Immature natural killer cell (primary cell): ENCODE data around the gene SALL2. TPM values are rescaled to one million over a fixed set of nuclear protein-coding genes. Genes with fewer than 3 reads are reported as not detected.

ENCODE experiments used
- DNase-seq, 3 donors: peaks; one replicate each; pipeline ENCODE4 v3.0.0; 2022; ENCODE audit warnings: mixed read lengths in 1 of 3
- H3K27ac Mint-ChIP-seq, 6 donors: one replicate each; pipeline ENCODE4 v1.8.0; 2020; ENCODE audit warnings: mixed read lengths in 6 of 6, mild to moderate bottlenecking in 5 of 6, inconsistent platforms in 4 of 6, moderate library complexity in 3 of 6
- H3K27me3 Mint-ChIP-seq, 3 donors: one replicate each; pipeline ENCODE4 v1.8.0; 2020 to 2021; ENCODE audit warnings: low read depth in 3 of 3, mild to moderate bottlenecking in 3 of 3, mixed read lengths in 3 of 3, moderate library complexity in 3 of 3, inconsistent platforms in 1 of 3
- H3K36me3 Mint-ChIP-seq, 3 donors: one replicate each; pipeline ENCODE4 v1.8.0; 2020; ENCODE audit warnings: mixed read lengths in 3 of 3, inconsistent platforms in 2 of 3, mild to moderate bottlenecking in 2 of 3
- H3K4me1 Mint-ChIP-seq, 2 donors: one replicate each; pipeline ENCODE4 v1.8.0; 2020; ENCODE audit warnings: inconsistent platforms in 2 of 2, mild to moderate bottlenecking in 2 of 2, mixed read lengths in 2 of 2, moderate library complexity in 1 of 2
- H3K4me3 Mint-ChIP-seq, 5 donors: one replicate each; pipeline ENCODE4 v1.8.0; 2020; ENCODE audit warnings: mild to moderate bottlenecking in 5 of 5, mixed read lengths in 5 of 5, inconsistent platforms in 3 of 5, moderate library complexity in 3 of 5
- H3K9me3 Mint-ChIP-seq, 6 donors: one replicate each; pipeline ENCODE4 v1.8.0; 2020; ENCODE audit warnings: mild to moderate bottlenecking in 6 of 6, mixed read lengths in 6 of 6, inconsistent platforms in 4 of 6, moderate library complexity in 3 of 6
- polyA plus RNA-seq, 3 donors: library from polyadenylated mRNA; unstranded; fragments of 300-500 nt; fragmentation: Illumina TruSeq; gene quantifications; one replicate each; pipeline ENCODE4 v1.2.3, GENCODE V29; 2021

SALL2 gene
- polyA plus RNA-seq, 3 donors from 2014 or later = 0.80 to 1.6 (median 1.2) TPM

DNA sequence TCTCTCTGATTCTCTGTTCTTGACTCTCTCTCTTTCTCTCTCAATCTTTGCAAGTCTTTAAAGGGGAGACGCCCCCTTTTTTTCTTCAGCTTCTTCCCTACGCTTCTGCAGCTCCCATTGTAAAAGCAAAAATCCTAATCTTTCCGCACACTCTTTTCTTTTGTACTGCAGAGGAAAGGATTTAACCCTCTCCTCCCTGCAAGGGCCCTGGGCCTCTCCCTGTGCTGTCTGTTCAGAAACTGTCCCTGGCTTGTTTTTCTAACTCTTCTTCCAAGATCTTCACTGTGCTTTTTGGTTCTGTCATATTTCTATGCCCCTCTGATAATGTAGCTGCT lies 10.9 kb upstream of the SALL2 start:
- Mint-ChIP-seq H3K4me3 (no peak overlapping the region), H3K27me3 (peaks cover 4 to 22% (median 16%) of the 10 kb centered on the region in 3 donors), H3K9me3 (peaks cover 0 to 4% (median 0%) of the 10 kb centered on the region in 6 donors), H3K36me3 (peaks cover 0 to 4% (median 0%) of the 10 kb centered on the region in 3 donors), H3K27ac (peak overlapping the region in 1 of 6 donors; percentile 7), H3K4me1 (peaks cover 0 to 14% of the 10 kb centered on the region in 2 donors)
- DNase-seq = no peak

DNA sequence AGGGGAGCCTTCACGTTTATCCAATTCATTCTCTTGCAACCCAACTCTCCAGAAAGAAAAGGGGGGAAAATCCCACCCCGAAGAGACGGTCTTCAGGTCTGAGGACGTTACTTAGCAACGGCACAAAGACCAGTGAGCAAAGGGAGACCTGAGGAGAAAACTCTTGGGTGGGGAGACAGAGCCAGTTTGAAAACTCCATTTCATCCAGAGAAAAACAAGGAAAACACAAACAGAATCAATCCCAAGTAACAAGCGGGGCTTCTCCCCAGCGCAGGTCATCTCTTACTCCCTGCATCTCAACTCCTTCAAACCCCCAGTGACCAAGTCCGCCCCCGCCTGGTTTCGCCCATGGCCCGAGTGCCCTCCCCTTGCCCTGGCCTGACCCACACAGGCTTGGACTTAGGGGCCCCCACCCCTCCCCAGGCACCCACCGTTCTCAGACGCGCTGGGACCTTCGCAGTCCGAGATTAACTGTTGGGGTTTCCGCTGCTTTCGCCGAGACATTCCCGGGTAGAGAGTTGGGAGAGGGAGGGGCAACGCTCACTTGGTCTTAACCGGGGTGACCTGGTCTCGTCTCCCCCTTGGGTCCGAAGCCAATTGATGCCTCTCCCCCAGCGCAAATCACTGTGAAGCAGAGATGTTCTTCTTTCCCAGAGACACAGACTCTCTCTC lies 10.4 kb upstream of the SALL2 start:
- Mint-ChIP-seq H3K36me3 (peaks cover 0 to 4% (median 0%) of the 10 kb centered on the region in 3 donors), H3K4me1 (peaks cover 0 to 14% of the 10 kb centered on the region in 2 donors), H3K9me3 (peaks cover 0 to 4% (median 0%) of the 10 kb centered on the region in 6 donors), H3K4me3 (no peak overlapping the region), H3K27me3 (peaks cover 4 to 22% (median 18%) of the 10 kb centered on the region in 3 donors), H3K27ac (peak overlapping the region in 1 of 6 donors; percentile 7)
- no peak for DNase-seq

DNA sequence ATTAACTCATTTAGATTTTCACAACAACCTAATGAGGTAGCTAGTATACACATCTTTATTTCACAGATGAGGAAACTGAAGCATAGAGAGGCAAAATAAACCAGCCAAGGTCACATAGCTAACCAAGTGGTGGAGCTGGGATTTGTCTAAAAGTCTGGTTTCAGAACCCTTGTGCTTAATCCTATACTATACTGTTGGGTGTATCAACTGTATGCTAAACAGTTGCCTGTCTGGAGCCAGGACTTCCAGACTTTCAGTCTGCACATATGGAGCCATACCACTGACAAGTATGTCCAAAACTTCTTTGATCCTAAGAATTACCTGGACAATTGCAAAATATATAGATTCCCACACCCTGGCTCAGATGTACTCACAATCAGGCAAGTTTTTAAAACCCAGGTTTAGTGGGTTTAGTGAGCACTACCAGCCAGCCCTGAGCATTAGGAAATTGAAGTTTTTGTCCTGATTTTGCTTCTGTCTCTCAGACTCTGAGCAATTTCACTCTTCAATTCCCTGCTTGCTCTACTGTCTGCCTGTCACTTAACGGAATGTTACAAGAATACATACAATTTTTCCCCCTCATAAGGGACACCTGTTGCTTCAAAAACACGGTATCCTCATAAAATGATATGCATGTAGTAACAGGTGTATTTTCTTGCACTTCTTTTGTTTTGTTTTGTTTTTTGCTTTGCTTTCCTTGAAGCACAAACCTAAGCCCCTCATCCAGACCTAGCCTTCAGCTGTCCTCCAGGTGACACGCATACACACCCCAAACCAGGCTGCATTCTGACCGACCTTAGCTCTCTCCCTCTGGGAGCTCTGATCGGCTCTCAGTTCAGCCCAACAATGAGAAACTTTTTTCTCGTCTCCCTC lies 9.6 kb upstream of the SALL2 start:
- peaks cover 0 to 4% (median 0%) of the 10 kb centered on the region in 6 donors for H3K9me3 Mint-ChIP-seq
- no peak overlapping the region for H3K4me3 Mint-ChIP-seq
- DNase-seq = no peak
- H3K27ac Mint-ChIP-seq = no peak overlapping the region
- peaks cover 0 to 4% (median 0%) of the 10 kb centered on the region in 3 donors for H3K36me3 Mint-ChIP-seq
- H3K4me1 Mint-ChIP-seq = peaks cover 0 to 14% of the 10 kb centered on the region in 2 donors
- H3K27me3 Mint-ChIP-seq = peaks cover 4 to 24% (median 18%) of the 10 kb centered on the region in 3 donors

DNA sequence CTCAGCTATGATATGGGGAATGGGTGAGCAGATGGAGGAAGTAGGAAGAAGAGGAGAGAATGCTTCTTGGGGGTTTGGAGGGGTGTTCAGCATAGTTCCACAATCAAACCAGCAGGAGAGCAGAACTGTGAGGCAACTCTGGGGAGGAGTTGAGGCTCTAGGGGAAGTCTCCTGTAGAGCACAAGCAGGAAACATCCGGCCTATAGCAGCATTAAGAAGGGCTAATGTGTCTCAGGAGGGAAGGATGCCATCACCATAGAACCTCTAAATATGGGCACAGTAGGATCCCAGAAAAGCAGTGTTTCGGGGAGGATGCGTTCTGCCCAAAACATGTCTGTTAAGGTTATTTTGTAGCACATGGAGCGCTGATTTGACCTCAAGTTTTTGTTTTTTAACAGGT lies 8.4 kb upstream of the SALL2 start:
- peaks cover 0 to 14% of the 10 kb centered on the region in 2 donors for H3K4me1 Mint-ChIP-seq
- no peak overlapping the region for H3K27ac Mint-ChIP-seq

DNA sequence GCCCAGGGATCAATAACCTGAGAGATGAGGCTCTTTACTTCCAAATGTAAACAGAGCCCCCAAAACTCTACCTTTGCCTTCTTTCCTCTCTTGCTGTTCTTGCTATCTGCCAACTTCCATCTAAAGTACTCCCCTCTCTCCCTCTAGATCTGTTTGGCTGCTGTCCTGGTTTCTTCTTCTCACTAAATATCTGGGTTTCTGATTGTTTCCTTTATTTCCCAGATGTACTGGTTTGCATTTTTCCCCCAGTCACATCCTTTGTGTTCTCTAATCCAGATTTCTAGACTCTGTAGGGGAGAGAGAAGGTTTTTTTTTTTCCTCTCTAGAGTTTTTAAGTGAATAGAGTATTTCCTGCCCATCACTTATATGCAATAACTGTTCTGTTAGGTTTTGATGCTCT lies 7.1 kb upstream of the SALL2 start:
- H3K27ac Mint-ChIP-seq = no peak overlapping the region
- peaks cover 4 to 19% (median 17%) of the 10 kb centered on the region in 3 donors for H3K27me3 Mint-ChIP-seq
- DNase-seq = no peak
- H3K4me3 Mint-ChIP-seq = no peak overlapping the region
- H3K9me3 Mint-ChIP-seq = peaks cover 0 to 4% (median 0%) of the 10 kb centered on the region in 6 donors
- H3K4me1 Mint-ChIP-seq = peaks cover 0 to 14% of the 10 kb centered on the region in 2 donors
- peaks cover 0 to 4% (median 0%) of the 10 kb centered on the region in 3 donors for H3K36me3 Mint-ChIP-seq

More for the DNA sequence above, 8.4 kb upstream of the SALL2 start:
- Mint-ChIP-seq H3K9me3 (peaks cover 0 to 4% (median 0%) of the 10 kb centered on the region in 6 donors), H3K27me3 (peaks cover 4 to 28% (median 18%) of the 10 kb centered on the region in 3 donors), H3K4me3 (no peak overlapping the region), H3K36me3 (peaks cover 0 to 4% (median 0%) of the 10 kb centered on the region in 3 donors)
- DNase-seq = no peak

DNA sequence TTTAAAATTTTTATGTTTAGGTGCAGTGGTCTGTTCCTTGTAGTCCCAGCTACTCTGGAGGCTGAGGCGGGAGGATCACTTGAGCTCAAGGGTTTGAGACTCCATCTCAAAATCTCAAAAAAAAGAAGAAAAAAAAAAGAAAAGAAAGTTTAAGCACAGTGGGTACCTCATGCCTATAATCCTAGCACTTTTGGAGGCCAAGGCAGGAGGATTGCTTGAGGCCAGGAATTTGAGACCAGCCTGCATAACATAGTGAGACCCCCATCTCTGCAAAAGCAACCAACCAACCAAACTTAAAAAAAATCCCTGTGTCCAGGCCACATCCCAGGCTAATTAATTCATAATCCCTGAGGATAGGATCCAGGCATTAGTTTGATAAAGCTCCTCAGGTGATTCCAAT lies 3.4 kb upstream of the SALL2 start:
- H3K27ac Mint-ChIP-seq = no peak overlapping the region
- no peak overlapping the region for H3K4me3 Mint-ChIP-seq
- H3K27me3 Mint-ChIP-seq = peaks cover 1 to 12% (median 4%) of the 10 kb centered on the region in 3 donors
- no peaks in the 10 kb centered on the region for H3K36me3 Mint-ChIP-seq
- peaks cover 11 to 15% of the 10 kb centered on the region in 2 donors for H3K4me1 Mint-ChIP-seq
- no peak for DNase-seq
- peaks cover 0 to 2% (median 0%) of the 10 kb centered on the region in 6 donors for H3K9me3 Mint-ChIP-seq

DNA sequence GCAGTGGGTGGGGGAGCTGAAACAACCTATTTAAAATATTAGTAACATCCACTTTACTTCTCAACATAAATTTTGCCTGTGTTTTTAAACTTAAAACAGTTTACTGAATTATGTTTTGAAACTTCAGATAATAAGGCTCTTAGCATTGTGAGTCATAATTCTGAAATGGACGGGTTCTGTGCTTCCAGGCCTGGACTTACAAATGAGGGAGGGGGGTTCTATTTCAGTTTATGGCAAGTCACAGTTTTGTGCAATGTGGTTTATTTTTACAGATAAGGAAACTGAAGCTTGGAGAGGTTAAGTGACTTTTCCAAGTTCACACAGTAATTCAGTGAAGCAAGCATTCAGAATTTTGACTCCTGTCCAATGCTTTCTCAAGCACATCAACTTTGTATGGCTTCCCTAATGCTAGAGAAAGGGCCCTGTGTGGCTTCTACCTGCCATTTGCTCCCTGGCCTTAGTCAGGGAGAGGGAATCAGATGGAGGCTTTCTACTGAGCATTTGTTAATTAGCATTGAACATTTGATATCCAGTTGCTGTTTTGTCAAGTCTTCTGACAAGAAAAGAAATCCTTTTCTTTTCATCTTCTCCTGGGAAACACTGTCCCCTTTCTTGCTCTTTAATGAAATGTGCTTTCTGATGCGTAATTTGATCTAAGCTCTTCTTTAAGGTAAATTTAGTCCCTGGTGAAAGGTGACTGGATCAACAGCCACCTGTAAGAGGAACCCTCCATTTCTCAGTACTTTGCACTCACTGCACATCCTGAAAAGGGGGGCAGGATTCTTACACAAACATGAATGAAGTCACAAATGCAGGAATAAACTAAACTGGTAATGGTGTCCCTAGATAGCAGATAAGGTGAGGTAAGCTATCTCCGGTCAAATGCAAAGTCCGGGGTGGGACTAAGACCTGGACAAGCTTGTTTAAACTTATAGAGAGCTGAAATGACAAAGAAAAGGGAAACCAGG lies 2.5 kb upstream of the SALL2 start:
- peaks cover 0 to 2% (median 0%) of the 10 kb centered on the region in 6 donors for H3K9me3 Mint-ChIP-seq
- H3K36me3 Mint-ChIP-seq = no peaks in the 10 kb centered on the region
- peak overlapping the region in 1 of 5 donors; percentile 14 for H3K4me3 Mint-ChIP-seq
- H3K27me3 Mint-ChIP-seq = peaks cover 1 to 8% (median 3%) of the 10 kb centered on the region in 3 donors
- no peak for DNase-seq
- no peak overlapping the region for H3K27ac Mint-ChIP-seq
- H3K4me1 Mint-ChIP-seq = peaks cover 11 to 15% of the 10 kb centered on the region in 2 donors

DNA sequence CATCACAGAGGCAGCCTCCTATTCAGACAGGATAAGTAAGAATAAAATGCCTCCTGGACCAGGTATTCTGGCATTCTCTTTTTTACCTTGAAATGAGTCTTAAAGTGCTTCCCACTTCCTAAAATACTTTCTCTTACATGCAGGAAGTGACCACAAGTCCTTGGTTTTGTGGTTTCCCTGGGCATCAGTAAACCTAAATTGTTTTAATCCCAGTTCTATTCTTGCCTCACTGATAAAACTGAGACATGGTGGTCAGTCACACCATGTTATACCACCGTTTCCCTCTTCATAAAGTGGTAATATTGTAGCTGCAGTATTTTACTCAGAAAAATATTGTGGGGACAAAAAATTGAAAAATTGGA lies 1.2 kb upstream of the SALL2 start:
- peaks cover 1 to 8% (median 2%) of the 10 kb centered on the region in 3 donors for H3K27me3 Mint-ChIP-seq
- peak overlapping the region in 1 of 6 donors; percentile 19 for H3K27ac Mint-ChIP-seq
- H3K9me3 Mint-ChIP-seq = no peaks in the 10 kb centered on the region
- no peak for DNase-seq
- H3K36me3 Mint-ChIP-seq = peaks cover 0 to 3% (median 0%) of the 10 kb centered on the region in 3 donors
- peaks cover 11 to 15% of the 10 kb centered on the region in 2 donors for H3K4me1 Mint-ChIP-seq
- H3K4me3 Mint-ChIP-seq = peak overlapping the region; percentile 79 to 91 (median 83)

DNA sequence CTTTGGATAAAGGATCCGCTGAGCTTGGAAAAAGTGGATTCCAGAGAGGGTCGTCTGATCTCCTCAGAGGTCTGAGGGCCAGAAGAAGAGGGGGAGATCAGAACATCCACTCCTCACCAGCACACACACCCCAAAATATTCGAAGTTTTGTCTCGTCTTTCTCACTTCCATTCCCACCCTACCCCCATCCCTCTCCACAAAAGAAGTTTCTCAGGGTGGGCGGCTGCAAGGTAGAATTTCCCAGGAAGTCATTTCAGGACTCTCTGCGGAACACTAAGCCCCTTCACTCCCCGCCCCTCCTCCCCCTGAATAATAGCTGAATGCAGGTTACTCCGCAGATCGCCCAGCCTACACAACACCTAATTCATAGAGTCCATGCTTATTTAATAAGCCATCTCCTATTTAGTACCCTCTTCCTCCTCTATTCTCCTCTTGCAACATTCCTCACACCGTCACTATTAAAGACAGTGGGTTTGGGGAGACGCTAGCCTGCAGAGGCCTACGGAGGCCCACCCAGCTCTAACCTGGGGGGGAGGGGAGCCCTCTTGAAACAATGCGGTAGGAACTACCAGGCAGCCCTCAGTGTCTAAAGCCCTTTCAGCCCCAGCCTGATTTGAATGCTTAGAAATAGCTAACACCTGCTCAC lies 649 bp upstream of the SALL2 start:
- Mint-ChIP-seq H3K4me3 (peak overlapping the region; percentile 79 to 91 (median 83)), H3K36me3 (peaks cover 0 to 3% (median 0%) of the 10 kb centered on the region in 3 donors), H3K9me3 (no peaks in the 10 kb centered on the region), H3K27ac (peak overlapping the region in 4 of 6 donors; percentile 19 to 81 (median 52)), H3K27me3 (peaks cover 0 to 8% (median 1%) of the 10 kb centered on the region in 3 donors), H3K4me1 (peaks cover 11 to 15% of the 10 kb centered on the region in 2 donors)
- no peak for DNase-seq

DNA sequence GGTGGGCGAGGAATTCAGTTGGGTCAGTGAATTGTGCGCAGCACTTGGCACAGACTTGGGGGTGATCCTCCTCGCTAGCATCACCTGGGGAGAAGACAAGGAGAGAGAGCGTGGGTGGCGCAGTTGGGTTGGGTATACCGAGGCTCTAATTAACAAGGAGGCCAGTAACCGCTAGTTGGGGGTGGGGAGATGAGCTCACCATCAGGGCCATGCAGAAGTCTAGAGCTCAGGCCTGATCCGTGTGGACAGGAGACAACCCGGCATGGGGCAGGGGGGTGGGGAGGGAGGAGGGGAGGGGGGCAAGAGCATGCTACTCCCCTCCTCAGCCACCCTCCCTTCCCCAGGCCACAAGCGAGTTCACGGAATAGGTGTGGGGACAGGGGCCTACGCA lies 580 bp downstream of the SALL2 start:
- no peak for DNase-seq
- H3K27me3 Mint-ChIP-seq = peaks cover 0 to 7% (median 1%) of the 10 kb centered on the region in 3 donors
- peak overlapping the region in 3 of 6 donors; percentile 43 to 64 (median 59) for H3K27ac Mint-ChIP-seq
- peak overlapping the region; percentile 79 to 91 (median 83) for H3K4me3 Mint-ChIP-seq
- peaks cover 0 to 3% (median 0%) of the 10 kb centered on the region in 3 donors for H3K36me3 Mint-ChIP-seq
- H3K9me3 Mint-ChIP-seq = no peaks in the 10 kb centered on the region
- H3K4me1 Mint-ChIP-seq = peaks cover 11 to 15% of the 10 kb centered on the region in 2 donors

DNA sequence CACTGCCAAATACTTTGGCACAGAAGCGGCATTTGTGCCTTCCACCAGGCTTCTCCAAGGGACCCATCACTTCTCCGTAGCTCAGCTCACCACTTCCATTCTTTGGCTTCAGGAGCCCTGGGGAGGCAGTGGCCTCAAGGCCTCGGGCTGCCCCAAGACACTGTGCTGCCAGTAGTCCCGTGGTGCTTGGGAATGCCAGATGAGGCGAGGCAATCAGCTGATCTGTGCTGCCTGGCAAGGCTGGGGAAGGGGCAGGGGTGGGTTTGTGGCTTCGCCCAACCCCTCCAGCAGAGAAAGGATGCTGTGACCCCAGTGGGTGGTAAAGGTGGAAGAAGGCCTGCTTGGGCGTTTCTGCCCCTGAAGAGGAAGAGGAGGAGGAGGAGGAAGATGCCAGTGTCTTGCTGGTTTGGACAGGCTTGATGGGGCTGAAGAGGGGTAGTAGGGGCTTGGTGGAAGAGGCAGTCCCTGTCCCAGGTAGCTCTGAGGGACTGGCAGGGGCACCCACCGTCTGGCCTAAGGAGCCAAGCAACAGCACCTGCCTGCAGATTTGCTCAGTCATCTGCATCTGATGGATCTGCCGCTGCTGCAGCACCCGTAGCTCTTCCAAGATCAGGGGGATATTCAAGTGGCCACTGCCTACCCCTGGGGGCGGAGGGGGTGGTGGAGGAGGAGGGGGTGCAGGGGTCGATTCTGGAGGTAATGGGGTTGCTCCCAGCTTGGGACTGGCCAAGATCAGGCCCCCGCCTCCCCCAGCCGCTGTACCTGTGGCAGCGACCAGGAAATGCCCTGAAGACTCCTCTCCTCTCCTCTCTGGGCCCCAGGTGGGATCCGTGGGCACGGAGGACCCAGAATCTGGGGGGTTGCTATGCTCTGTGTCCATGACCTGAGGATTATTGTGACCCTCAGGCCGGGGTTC lies 1.3 kb downstream of the SALL2 start:
- Mint-ChIP-seq H3K27ac (peak overlapping the region in 2 of 6 donors; percentile 8 to 59), H3K36me3 (peaks cover 0 to 3% (median 0%) of the 10 kb centered on the region in 3 donors), H3K9me3 (no peaks in the 10 kb centered on the region), H3K4me3 (peak overlapping the region; percentile 79 to 91 (median 83)), H3K27me3 (peaks cover 0 to 6% (median 1%) of the 10 kb centered on the region in 3 donors), H3K4me1 (peaks cover 11 to 15% of the 10 kb centered on the region in 2 donors)
- no peak for DNase-seq

DNA sequence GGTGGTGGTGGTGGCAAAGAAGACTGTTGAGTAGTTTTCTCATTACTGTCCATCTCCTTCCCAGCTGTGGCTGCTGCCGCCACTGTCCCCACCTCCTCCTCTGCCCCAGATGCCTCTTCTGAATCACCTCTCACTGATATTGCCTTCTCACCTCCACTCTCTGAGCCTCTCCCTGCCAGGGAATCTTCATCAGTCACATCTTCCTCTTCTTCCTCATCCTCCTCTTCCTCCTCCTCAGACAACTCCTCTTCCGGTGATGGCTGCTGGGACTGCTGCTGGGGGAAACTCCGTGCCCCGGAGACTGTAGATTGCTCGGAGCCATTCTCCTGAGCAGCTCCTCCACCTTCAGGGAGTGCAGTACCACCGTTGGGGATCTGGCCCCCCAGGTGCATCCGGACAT lies 2.9 kb downstream of the SALL2 start:
- peaks cover 0 to 3% (median 0%) of the 10 kb centered on the region in 3 donors for H3K36me3 Mint-ChIP-seq
- H3K4me3 Mint-ChIP-seq = no peak overlapping the region
- DNase-seq = no peak
- peaks cover 0 to 4% (median 4%) of the 10 kb centered on the region in 3 donors for H3K27me3 Mint-ChIP-seq
- H3K4me1 Mint-ChIP-seq = peaks cover 11 to 15% of the 10 kb centered on the region in 2 donors
- H3K9me3 Mint-ChIP-seq = no peaks in the 10 kb centered on the region
- no peak overlapping the region for H3K27ac Mint-ChIP-seq
